HG02763 (cell line): ENCODE data around the gene METTL24.

Experiments
- ATAC-seq: cut with Tn5 transposase; IDR thresholded peaks from one replicate; pipeline ENCODE4 v1.9.1; 2021; ENCODE audit warnings: mild to moderate bottlenecking, moderate library complexity; ENCODE audit not compliant: unreplicated experiment

Gene METTL24, protein sequence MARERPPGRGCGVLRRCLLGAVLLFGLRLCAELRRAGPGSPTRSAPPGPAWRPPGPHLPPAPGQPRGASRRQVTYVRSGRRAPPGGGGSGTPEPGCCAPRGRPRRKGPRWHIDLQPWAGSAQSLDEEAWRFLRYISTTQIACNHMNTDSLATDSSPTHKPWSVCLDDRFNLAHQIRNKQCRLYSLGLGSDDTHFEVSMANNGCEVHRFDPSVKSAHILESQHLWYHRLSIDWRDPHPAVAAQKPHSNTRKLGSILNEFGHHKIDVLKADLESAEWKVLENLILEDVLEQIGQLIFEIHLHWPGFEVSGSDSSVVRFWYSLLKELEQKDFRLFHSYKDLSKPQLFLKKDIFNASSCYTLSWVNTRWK

DNA sequence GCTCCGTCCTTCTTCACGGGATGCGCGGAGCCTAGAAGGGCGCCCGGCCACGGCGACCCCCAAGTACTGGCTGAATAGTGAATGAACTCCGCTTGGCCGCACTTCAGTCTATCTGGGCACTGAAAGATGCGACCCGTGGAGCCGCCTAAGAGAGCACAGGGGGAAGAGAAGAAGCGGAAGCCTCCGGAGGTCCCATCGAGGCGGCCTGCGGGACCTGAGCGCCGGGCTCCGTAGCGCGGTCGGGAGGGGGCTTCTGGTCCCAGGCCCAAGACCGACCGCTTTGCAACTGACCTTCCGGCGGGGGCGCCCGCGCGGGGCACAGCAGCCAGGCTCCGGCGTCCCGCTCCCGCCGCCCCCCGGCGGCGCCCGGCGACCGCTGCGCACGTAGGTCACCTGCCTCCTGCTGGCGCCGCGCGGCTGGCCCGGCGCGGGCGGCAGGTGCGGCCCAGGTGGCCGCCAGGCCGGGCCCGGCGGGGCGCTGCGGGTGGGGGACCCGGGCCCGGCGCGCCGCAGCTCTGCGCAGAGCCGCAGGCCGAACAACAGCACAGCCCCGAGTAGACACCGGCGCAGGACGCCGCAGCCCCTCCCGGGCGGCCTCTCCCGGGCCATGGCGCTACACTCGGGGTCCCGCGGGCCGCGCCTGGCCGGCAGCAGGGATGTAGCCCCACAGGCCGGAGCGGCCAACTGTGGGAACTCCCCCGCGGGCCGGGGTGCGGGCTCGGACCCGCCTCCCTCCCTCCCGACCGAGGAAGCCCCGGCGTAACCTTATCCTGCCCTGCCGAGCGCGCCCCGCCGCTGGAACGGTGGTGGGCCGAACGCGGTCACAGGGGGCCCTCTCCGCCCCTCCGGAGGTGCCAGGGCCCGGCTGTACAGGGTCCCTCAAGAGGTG lies at the start of gene METTL24:
TSS of gene METTL24 (minus strand) at position 686 of the 889 bp plus-strand sequence. CDS start at position 609, 77 bp downstream.
- ATAC-seq, result no peak

DNA sequence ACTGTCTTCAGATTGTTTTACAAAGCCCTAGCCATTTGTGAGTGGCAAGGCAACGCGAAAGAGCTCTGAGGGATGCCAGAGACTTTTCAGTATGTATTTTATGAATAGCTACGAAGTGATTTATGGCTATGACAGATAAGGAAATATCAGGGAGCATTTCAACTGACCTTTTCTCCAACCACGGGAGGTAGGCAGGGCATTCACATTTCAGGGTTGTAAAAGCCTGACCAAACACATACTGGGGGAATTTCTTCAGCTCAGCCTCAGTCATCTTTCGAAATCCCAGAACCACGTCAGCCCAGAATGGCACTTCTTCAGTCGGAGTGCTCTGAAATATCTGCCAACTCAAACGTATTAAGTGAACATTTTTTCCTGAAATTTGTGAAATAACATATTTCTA lies 46.5 kb upstream of the METTL24 start:
- no peak for ATAC-seq

DNA sequence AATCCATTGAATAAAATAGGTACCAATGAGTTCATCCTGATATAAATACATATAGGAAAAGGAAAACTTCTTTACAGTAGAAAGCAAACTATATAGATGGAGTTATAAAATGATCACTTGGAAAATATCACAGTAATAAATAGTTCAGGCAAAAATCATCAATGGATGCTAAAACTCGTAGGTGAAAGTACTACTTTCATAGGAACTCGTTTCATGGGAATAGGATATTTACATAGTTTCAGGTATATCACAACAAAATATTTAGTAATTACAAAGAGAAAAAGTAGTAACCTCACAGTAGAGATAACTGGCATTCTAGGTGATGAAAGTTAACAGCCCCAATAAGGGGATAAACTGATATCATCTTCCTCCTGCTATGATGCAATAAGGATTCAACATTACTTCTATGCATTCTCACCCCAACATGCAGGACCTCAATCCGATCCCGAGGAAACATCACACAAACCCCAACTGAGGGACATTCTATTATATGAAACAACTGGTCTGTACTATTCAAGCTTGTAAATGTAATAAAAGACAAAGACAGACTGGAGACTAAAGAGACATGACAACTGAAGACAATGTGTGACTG lies 43.5 kb upstream of the METTL24 start:
- no peak for ATAC-seq

DNA sequence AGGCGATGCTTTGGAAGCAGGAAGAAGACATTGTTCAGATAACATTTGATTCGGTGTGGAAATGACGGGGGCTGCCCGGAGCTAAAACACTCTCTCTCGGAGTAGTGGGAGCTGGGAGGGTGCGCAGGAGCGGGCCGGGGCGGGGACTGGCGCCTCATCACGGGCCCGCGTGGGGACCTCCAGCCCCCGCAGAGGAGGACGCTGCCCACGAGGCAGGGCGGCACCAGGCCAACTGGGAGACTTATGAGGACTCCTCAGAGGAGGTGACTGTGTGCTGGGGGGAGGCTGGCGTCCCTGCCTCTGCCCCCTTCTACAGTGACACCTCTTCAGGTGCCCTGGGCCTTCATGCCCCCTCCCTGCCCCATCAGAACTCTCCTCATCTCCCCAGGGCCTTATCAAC lies 42.1 kb upstream of the METTL24 start:
- no peak for ATAC-seq

DNA sequence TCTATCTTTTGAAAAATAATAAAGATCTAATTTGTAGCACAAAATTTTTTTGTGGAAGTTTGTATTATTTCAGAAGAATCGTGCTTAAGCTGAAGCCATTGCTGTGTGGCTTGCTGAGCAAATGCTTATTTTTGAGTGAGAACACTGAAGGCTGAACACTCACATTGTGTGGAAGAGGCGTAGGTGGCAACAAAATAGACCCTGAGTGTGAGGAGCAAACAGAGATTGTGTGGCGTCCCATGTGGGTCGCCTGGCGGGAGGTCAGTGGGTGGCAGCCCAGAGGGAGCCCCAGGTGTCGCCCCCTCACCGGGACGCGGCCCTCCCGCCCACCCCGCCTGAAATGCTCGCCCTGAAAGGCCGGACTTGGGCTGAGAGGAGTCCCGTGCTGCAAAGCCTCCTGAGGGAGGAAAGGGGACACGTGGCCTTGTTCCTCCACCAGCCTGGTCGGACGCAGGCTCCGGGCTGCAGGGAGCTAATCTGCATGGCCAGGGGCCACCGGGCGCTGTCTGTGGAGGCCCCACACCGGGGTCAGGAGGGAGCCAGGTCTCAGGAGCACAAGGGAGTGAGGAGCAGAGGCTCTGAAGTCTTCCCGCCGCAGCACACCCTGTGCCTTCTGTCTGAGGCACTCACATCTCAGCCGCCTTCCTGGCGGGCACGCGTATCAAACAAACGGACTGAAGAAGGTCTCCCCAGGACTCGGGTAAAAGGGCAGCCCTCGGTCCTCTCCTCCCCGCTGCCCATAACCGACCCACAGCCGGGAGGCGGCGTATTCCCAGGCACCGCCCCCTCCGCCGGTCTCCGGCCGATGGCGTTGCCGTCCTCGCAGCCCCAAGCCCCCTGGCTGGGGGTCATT lies 41.3 kb upstream of the METTL24 start:
- ATAC-seq, result no peak

DNA sequence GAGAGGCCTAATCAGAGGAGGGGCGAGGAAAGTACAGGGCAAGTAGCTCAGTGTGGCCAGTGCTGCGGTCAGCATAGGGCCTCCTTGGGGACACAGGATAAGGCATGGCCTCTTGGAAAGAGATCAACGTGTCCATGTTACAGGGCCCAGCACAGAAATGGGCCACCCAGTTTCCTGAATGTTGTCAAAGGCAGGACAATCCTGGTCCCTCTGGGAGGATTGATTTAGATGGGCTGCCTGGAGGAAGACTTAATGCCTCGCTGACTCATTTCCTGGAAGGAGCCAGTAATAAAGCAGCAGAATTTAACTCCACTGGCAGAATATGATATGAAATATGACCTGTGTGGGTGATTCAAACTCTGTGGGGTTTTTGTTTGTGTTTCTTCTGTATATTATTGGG lies 40.6 kb upstream of the METTL24 start:
- no peak for ATAC-seq

DNA sequence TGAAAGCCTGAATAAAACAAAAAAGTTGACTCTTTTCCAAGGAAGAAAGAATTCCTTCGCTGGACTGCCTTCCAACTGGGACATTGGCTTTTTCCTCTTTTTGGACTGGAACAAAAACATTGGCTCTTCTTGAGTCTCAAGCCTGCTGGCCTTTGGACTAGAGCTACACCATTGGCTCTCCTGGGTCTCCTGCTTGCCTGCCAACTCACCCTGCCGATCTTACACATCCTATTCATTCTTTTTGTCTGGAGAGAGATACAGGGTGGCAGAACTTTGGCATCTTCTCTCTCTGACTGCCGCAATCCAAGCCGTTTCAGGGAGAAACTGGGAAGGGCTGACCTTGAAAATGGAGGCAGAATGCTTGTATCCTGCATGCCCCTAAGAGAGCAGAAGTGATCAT lies 37.1 kb upstream of the METTL24 start:
- ATAC-seq, result no peak

DNA sequence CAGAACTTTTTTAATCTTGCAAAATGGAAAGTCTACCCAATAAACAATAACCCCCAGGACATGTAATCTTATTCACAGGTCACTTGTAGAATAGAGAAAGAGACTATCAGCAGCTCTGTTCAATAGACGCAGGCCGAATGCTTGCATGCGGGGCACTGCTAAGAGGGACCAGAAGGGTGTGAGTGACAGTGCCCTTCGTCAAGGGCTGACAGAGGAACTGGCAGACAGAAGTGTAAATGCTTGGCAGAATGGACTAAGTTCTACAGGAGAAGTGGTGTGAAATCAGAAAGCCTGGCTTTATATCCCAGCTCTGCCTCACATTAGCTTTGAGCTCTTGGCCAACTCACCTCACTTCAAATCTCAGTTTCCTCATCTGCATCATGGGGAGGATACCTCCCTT lies 36.3 kb upstream of the METTL24 start:
- ATAC-seq, result no peak

DNA sequence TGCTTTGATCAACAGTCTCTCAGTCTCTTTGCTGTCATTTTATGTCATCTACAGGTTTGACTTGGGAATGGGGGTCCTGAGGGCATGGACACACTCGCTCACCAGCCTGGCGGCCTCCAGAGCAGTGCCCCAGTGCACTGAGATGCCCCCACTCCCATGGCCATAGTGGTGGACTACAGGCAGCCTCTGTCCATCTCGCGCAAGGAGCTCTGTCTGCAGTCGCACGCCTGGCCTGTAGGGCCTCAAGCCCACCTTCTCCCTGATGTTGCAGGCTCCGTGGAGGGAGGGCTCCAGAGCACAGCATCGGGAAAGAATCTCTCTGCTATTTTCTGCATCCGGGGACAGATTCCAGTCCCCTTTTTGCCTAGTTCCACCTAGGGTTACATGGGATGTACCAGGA lies 34.6 kb upstream of the METTL24 start:
- ATAC-seq, result no peak

DNA sequence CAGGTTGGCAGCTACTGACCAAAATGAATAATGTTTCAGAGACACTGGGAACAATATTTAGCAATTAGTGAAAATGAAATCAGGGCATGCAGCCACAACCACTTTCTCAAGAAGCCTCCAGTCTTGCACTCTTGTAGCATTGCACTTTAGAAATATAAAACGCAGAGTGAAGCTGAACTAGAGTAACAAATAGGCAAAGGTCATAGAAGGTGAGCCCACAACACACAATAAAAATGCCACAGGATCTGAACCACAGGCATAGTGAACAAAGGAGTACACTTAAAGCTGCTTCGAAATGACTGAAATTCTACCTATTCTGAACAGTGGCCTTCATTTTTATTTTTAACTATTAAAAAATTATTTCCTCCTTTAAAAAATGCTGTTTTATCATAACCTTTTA lies 32.3 kb upstream of the METTL24 start:
- ATAC-seq, result no peak

DNA sequence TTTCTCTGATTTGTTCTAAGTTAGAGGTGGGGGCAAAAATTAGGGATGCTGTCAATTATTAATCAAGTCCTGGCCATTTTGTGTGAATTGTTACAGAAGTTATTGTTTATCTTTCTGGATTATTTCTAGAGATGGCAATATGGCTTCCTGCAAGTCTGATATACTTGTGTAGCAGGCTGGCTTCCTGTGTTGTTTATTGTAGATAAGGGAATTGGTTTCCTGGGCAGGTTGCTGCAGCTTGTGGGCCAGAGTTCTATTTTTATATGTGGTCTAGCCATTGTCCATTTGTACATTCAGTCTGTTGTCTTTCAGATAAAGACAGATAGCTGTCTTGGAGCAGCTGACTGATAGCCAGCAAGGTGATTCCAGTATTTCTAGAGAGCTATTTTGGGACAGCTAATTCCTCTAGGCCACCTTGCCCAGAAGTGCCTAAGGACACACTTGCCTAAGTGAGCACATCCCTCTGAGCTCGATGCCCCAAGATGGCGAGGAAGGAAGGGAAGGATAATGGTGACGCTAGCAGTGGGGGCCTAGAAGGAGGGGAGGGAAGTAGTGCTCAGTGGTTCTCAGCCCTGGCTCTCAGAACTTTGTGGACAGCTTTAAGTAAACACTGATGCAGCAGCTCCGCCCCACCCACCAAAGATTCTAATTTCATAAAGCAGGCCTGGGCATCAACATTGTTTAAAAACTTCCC lies 31.7 kb upstream of the METTL24 start:
- no peak for ATAC-seq

DNA sequence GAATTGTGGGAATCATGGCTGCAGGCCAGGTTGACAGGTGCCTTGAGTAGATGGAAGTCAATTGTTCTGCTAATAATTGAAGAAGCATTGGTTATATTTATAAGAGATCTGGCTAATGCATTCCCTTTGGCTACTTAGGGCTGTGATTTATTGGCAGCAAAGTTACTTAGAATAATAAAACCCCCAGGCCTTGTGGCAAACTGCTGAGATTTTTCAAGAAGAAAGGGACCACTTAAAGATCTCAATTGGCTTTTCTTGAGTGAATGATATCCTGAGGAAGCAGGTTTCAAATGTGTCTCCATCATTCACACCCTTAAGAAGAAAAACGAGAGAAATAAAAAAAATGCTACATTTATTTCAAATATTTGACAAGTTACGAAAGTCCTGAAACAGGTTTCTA lies 29.8 kb upstream of the METTL24 start:
- no peak for ATAC-seq

DNA sequence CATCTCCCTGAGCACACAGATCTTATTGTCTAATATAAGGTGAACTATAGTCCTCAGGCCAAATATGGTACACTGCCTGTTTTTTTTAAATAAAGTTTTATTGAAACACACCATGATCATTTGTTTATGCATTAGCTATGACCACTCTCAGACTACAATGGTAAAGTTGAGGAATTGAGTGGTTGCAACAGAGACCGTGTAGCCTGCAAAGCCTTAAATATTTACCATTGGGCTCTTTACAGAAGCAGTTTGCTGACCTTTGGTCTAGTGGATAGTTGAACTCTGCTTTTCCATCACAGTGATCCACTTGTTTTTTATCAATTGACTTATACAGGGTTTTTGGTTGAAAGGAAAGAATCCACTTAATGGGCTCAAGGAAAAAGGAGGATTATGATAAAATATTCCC lies 27.3 kb upstream of the METTL24 start:
- no peak for ATAC-seq

DNA sequence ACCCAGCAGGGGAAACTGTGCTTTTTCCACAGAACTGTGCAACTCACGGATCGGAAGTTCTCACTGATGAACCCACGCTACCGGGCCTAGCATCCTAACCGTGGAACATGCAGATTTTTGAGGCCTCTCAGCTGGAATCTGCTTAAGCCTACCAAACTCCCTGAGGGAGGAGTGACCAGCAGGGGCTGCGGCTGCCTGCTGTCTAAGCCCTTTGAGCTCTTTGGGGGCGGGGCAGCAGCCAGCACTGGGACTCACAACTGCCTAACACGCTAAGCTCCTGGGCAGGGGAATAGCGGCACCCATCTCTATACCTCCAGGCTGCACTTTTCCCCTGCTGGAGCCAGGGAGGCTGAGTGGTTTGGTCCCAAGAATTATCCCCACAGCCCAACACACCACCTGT lies 20.4 kb upstream of the METTL24 start:
- no peak for ATAC-seq

DNA sequence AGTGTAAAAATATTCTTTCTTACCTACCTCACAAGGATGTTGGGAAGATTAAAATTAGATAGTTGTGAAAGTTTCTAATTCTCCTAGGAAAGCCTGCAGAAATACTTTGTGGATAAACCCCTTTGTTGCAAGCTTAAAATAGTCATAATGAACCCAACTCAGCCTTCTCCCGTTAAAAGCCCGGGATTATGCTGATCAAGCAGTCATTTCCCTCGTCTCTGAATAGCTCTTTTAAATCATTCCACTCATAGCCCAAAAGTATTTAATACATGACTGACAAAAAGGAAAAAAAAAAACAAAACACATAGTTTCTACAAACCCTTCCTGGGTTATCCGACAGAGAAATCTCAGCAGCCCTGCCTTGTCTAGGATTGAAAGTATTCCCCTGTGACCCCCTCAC lies 10.9 kb upstream of the METTL24 start:
- ATAC-seq, result no peak

DNA sequence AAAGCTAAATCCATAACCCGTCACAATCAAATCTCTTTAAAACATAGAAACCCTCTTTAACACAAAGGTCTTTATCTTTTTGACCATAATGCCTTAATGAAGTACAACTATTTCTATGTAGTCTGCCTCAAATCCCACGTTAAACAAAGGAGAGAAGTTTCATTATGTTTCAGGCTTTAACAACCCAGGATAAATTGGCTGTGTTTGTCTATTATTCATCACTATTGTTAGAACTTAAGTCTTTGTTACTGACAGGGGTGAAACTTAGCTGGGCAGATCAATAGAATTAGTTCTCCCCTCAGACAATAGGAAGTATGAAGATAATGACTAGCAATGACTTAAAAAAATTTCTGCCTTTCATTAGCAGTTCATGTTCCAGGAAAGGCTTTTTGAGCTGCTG lies 10.1 kb upstream of the METTL24 start:
- ATAC-seq, result no peak

DNA sequence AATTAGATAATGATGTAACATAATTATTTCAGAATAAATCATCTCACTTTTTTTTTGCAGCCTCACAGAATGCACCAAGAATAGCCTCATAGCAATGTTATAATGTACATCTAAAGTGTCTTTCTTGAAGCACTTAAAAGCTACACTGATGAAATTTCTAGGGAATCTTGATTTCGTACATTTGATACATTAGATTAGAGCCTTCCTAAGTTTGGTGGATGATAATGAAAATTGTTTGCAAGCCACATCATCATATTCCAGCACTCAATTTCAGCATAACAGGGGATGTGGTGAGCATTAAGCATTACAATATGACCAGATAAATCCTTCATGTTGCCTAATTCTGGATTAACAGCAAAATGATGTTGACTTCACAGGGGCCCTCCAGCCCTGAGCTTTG lies 9.7 kb upstream of the METTL24 start:
- no peak for ATAC-seq

DNA sequence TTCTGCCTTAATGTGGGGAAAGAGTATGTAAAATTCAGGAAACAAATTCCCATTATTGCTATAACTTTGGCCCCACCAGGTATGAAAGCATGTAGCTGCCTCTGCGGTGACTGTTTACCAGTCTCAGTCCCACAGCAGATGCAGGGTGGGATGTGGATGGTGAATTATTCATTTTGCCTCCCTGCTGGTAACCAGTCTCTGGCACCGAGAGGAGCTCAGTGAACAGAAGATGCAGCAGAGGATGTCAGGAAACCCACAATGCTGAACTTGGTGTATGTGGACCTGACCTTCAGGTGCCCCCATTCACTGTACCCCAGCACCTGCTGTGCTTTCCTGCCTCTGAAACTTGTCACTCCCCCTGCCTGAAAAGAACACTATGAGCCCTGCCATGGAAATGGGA lies 8.8 kb upstream of the METTL24 start:
- ATAC-seq, result no peak

DNA sequence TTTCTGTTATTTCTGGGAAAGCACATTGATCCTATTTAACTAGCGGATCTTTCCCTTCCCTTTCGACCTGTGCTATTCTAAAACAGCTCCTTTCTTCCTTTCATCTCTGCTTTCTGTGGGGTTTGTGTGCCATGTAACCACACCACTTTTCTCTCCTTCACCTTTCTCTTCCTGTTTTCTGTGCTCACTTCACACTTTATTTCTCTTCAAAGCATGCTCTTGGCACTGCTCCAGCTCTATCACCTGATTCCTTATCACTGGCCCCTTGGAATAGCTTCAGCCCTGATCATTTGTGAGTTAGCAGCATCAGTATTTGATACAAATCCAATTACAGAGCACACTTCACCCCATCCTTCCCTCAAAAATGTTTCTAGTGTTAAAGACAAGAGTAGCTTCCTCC lies 8.1 kb upstream of the METTL24 start:
- ATAC-seq, result no peak

DNA sequence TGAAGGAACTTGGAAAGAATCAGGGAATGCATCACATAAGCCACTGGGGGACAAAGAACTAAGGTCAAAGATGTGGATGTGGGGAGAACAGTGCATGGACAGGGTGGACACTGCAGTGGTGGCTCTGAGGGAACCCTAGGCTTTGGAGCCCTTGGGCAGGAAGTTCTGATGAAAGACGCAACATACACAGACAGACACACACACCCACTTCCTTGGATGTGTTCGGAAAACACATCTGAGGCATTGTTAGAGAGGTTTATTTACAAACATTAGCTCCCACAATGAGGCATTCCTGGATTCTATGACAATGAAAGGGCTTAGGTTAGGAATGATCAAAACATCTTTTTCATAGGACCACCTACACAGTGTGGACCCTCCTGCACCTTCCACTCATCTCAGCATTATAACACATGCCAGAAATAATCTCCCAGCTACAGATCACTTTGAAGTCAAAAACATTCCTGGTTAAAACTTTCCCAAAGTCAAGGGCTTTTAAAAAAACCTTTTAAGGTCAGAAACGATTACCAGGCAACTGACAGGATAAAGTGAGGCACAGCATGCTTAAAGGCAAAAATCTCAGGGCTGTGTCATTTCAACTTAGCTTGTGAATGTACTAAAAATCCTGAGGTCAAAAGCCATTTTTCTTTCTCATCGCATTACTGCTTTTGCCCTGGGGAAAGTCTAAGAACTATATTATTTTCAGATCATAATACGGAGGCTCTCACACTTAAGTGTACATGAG lies 6.4 kb upstream of the METTL24 start:
- ATAC-seq, result no peak
